ENCODE results near the gene FIGNL2. TPM values are rescaled to one million over a fixed set of nuclear protein-coding genes. Genes with fewer than 3 reads are reported as not detected.

FIGNL2 gene
- total RNA-seq, 4 donors from 2014 or later, result 0.16 to 0.40 (median 0.32) TPM

DNA sequence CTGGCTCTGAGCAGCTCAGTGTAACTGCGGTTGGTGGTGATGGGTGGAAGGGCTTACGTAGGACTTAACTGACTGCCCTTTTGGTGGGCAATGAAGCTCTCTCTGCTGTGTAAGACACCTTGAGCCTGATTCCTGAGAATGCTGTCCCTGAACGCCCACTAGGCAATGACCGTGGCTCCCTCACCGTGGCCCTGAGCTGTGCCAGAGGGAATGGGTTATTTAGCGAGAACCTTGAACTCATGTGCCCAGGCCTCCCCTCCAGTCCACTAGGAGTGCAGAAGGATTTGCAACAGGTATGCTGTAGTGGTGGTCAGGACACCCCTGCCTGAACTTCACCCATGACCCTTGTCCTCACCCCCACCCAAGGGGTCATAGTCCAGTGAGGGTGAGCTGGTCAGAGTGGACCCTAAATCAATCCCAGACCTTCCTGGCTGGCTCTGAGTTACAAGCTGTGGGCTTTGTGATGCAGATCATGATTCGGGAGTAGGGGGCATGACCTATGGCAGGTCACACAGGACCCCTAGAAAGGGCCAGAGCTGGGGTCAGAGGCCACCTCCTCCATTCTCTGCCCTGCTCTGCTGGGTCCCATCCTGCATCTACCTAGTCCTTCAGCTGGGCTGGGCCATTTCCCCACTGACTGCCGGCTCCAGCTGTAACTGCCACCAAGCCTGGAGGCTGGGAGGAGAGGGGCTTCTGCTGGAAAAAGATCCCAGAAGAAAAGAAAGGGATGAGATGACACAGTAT lies 24.9 kb upstream of the FIGNL2 start:
- Histone ChIP-seq H3K4me3 (no peak overlapping the region), H3K36me3 (no peaks in the 10 kb centered on the region), H3K27me3 (peaks cover 17% of the 10 kb centered on the region), H3K27ac (no peak overlapping the region), H3K9me3 (no peaks in the 10 kb centered on the region), H3K4me1 (peaks cover 14% of the 10 kb centered on the region)
- 83% methylated on average over 7 of the region's 8 CpGs for WGBS
- peak in 1 of 2 donors; percentile 42 for DNase-seq (ENCODE audit: low spot score in 2 of 2)
- TF ChIP-seq, protein P1, sequence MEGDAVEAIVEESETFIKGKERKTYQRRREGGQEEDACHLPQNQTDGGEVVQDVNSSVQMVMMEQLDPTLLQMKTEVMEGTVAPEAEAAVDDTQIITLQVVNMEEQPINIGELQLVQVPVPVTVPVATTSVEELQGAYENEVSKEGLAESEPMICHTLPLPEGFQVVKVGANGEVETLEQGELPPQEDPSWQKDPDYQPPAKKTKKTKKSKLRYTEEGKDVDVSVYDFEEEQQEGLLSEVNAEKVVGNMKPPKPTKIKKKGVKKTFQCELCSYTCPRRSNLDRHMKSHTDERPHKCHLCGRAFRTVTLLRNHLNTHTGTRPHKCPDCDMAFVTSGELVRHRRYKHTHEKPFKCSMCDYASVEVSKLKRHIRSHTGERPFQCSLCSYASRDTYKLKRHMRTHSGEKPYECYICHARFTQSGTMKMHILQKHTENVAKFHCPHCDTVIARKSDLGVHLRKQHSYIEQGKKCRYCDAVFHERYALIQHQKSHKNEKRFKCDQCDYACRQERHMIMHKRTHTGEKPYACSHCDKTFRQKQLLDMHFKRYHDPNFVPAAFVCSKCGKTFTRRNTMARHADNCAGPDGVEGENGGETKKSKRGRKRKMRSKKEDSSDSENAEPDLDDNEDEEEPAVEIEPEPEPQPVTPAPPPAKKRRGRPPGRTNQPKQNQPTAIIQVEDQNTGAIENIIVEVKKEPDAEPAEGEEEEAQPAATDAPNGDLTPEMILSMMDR (IDR thresholded peaks at IDR 0.05), result no peak
- TF ChIP-seq POLR2AphosphoS5 (IDR thresholded peaks at IDR 0.05) (no peak), EP300 (IDR thresholded peaks at IDR 0.05) (no peak), POLR2A (IDR thresholded peaks at IDR 0.05) (no peak)

DNA sequence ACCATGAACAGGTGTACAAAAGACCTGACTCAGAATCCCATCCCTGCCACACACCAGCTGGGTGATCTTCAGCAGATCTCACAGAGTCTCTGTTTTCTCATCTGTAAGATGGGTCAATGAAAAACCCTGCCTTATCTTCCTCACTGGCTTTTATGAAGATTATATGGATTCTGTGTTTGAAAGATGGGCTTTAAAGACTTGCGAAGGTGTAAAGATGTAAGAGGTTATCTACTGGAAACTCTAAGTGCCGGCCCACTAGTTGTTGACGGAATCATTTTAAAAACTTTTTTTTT lies 24.1 kb upstream of the FIGNL2 start:
- H3K9me3 ChIP-seq, result no peaks in the 10 kb centered on the region
- TF ChIP-seq POLR2AphosphoS5 (IDR thresholded peaks at IDR 0.05) (no peak), POLR2A (IDR thresholded peaks at IDR 0.05) (no peak), EP300 (IDR thresholded peaks at IDR 0.05) (no peak)
- TF ChIP-seq, protein P1 (IDR thresholded peaks at IDR 0.05), result no peak
- H3K27ac ChIP-seq, result no peak overlapping the region
- WGBS, result 92% methylated on average over 3 of the region's 3 CpGs
- peaks cover 14% of the 10 kb centered on the region for H3K4me1 ChIP-seq
- H3K36me3 ChIP-seq, result no peaks in the 10 kb centered on the region
- H3K27me3 ChIP-seq, result peaks cover 17% of the 10 kb centered on the region
- DNase-seq (ENCODE audit: low spot score in 2 of 2), result no peak
- no peak overlapping the region for H3K4me3 ChIP-seq

DNA sequence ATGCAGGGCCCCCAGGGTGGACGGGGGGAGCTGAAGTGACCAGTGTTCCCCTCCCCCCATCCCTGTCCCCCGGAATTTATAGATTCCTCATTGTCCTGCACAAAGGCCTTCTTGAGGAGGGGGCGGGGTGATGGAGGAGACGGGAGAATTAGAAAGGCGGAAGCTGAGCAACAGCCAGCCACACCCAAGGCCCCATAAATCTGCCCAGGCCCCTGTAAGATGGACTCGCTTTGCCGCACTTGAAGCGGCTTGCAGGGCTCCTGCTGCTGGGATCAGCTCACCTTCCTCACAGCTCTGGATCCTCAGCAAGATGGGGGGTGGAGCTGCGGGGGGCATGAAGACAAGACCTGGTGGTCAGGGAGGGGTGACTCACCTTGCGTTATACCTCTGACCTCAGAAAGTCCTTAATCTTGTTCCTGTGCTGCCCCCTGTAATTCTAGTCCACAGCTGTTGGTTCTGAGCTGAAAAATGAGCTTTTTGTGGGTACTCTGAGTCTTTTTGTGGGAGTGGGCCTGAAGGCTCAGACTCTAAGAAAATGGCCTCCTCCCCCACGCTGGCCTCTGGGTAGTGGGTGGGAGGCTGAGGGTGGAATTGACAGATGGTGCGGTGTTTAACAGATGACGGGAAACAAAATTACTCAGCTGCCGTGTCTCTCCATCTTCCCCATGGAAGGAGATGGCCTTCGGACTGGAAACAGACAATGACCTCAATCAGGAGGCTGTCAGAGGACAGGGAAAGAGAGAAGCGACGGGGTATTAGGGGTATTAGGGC lies 23.6 kb upstream of the FIGNL2 start:
- TF ChIP-seq EP300 (IDR thresholded peaks at IDR 0.05) (no peak), POLR2A (IDR thresholded peaks at IDR 0.05) (no peak), POLR2AphosphoS5 (IDR thresholded peaks at IDR 0.05) (no peak)
- TF ChIP-seq, protein P1 (IDR thresholded peaks at IDR 0.05), result no peak

DNA sequence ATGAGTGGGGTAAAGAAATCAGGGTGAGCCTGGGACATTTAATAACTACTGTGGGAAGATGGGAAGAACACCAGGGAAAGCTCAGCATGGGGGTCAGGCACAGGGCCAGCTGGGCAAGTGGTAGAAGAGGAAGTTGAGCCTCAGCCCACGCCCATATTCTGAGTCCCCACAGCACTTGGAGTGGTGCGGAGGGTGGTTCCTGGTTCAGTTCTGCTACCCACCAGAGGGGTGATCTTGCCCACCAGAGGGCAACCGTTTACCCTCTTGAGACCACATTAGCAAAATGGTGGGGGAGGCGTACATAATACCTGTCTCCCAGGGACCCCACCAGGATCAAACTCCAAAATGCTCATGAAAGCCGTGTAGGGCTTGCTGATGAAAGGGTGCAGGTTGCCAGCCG lies 22.6 kb upstream of the FIGNL2 start:
- H3K27me3 ChIP-seq, result peaks cover 17% of the 10 kb centered on the region
- H3K4me3 ChIP-seq, result no peak overlapping the region

More for the DNA sequence above, 23.6 kb upstream of the FIGNL2 start:
- no peaks in the 10 kb centered on the region for H3K9me3 ChIP-seq
- H3K4me1 ChIP-seq, result peaks cover 14% of the 10 kb centered on the region
- H3K27me3 ChIP-seq, result peaks cover 17% of the 10 kb centered on the region
- no peak overlapping the region for H3K27ac ChIP-seq
- H3K36me3 ChIP-seq, result no peaks in the 10 kb centered on the region
- DNase-seq (ENCODE audit: low spot score in 2 of 2), result peak in 1 of 2 donors; percentile 25
- WGBS, result 66% methylated on average over 15 of the region's 17 CpGs
- no peak overlapping the region for H3K4me3 ChIP-seq

More for the DNA sequence above, 22.6 kb upstream of the FIGNL2 start:
- H3K4me1 ChIP-seq, result peaks cover 14% of the 10 kb centered on the region
- 75% methylated on average over 6 of the region's 6 CpGs for WGBS
- no peaks in the 10 kb centered on the region for H3K9me3 ChIP-seq
- H3K27ac ChIP-seq, result no peak overlapping the region
- no peaks in the 10 kb centered on the region for H3K36me3 ChIP-seq
- DNase-seq (ENCODE audit: low spot score in 2 of 2), result peak in 1 of 2 donors; percentile 70
- TF ChIP-seq EP300 (IDR thresholded peaks at IDR 0.05) (no peak), POLR2A (IDR thresholded peaks at IDR 0.05) (no peak), POLR2AphosphoS5 (IDR thresholded peaks at IDR 0.05) (no peak)
- TF ChIP-seq, protein P1 (IDR thresholded peaks at IDR 0.05), result no peak
